Vagina (tissue), 2 donors: ENCODE data around the gene LAG3.

Experiments
- POLR2A ChIP-seq, 2 donors: fragments of 450-650 bp; IDR thresholded peaks; one replicate each; pipeline ENCODE4 v1.6.1; 2017; ENCODE audit warnings: antibody characterized with exemption in 2 of 2, mild to moderate bottlenecking in 2 of 2, moderate library complexity in 2 of 2
- POLR2AphosphoS5 ChIP-seq, 2 donors: sonication (generic); formaldehyde crosslinking; IDR thresholded peaks; one replicate each; pipeline ENCODE4 v1.9.0; 2017; ENCODE audit warnings: antibody characterized with exemption in 2 of 2, mild to moderate bottlenecking in 2 of 2, low read depth in 1 of 2; ENCODE audit not compliant: insufficient read depth in 1 of 2
- TF ChIP-seq, protein P1 (sequence below), 3 experiments: fragments of 450-650 bp in 2 of 3; fragments of 200-600 bp in 1 of 3; sonication (generic) in 1 of 3; IDR thresholded peaks; one replicate each; pipeline ENCODE4 v1.5.1; 2017 to 2019; ENCODE audit warnings: antibody characterized with exemption in 3 of 3, mild to moderate bottlenecking in 2 of 3, moderate library complexity in 2 of 3

DNA sequence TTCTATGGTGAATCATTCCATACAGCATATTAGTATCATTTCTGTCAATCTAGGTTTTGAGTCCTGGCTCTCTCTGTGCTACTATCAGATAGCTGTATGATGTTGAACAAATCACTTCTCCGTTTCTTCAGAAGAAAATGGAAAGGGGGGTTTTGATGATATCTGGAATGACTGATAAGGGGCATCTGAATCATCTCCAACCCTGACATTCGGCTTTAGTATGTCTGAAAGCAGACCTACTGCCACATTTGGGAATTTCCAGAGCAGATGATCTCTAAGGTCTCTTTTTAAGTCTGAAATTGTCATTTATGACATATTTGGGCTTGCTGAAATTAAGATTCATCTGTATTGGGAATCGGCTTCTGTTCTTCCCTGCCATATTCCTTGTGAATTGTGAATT, 29.5 kb upstream of the LAG3 start:
- no peak for TF ChIP-seq POLR2AphosphoS5 (IDR thresholded peaks at IDR 0.05; ENCODE audit: insufficient read depth in 1 of 2, low read depth in 1 of 2)
- TF ChIP-seq, protein P1, sequence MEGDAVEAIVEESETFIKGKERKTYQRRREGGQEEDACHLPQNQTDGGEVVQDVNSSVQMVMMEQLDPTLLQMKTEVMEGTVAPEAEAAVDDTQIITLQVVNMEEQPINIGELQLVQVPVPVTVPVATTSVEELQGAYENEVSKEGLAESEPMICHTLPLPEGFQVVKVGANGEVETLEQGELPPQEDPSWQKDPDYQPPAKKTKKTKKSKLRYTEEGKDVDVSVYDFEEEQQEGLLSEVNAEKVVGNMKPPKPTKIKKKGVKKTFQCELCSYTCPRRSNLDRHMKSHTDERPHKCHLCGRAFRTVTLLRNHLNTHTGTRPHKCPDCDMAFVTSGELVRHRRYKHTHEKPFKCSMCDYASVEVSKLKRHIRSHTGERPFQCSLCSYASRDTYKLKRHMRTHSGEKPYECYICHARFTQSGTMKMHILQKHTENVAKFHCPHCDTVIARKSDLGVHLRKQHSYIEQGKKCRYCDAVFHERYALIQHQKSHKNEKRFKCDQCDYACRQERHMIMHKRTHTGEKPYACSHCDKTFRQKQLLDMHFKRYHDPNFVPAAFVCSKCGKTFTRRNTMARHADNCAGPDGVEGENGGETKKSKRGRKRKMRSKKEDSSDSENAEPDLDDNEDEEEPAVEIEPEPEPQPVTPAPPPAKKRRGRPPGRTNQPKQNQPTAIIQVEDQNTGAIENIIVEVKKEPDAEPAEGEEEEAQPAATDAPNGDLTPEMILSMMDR (IDR thresholded peaks at IDR 0.05): no peak
- TF ChIP-seq POLR2A (IDR thresholded peaks at IDR 0.05): no peak
